ENCODE data around the gene HECA.

- TF ChIP-seq YY1 (IDR thresholded peaks at IDR 0.05; ENCODE audit: low read depth, low read length) (no peak), POLR2AphosphoS5 (IDR thresholded peaks at IDR 0.05; ENCODE audit: low read depth, low read length) (no peak), CTCF (IDR thresholded peaks at IDR 0.05; ENCODE audit: control extremely low read depth in 1 of 3, insufficient read depth in 1 of 3, low read depth in 1 of 3, low read length in 3 of 3) (no peak)
These were observed 22.7 kb upstream of the HECA start for GRCh38 chr6:139112146-139112545.
